ENCODE measurements around the gene ATP6V0A4. TPM values are rescaled to one million over a fixed set of nuclear protein-coding genes. Genes with fewer than 3 reads are reported as not detected.
A peak's percentile ranks its signal among the peaks of the same experiment; 100 is the strongest.

The ATP6V0A4 gene
- total RNA-seq, 1 experiment from 2014 or later: 9.1 TPM

DNA sequence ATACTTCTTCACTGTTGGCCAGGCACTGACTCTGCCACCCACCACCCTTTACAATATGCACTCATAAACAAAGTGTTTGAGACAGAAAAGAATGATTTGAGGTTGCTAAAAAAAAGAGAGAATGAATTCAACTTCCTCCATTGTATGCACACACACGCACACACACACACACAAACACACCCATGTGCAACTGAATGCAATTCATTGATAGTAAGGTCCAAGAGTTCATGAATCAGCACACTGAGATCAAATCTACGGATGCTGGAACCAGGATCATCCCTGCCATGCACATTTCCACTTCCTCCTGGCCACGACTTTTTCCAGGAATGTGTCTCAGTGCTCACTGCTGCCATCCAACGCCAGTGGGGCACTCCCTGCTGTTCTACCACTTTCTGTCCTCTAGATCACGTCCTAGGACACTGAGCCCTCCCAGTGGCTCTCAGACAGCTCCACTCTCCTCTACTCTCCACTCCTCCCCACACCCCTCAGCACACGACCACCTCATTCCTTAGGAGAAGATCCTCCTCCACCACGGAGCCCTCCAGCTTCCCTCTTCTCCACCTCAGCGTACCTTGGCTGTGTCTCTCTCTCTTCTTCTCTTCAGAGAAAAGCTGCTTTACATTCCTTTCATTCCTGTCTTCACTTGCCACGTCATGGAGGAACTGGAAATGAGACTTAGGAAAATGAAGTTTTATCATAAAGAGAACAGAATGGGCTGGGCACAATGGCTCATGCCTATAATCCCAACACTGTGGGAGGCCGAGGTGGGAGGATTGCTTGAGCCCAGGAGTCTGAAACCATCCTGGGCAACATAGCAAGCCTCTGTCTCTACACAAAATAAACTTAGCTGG lies 12.2 kb downstream of the ATP6V0A4 start:
- Histone ChIP-seq H3K9me2 (ENCODE audit: insufficient read depth) (no peaks in the 10 kb centered on the region), H3K4me3 (no peak overlapping the region), H3K4me2 (peak overlapping the region; percentile 56; the same call in 1 of the 2 replicates), H3K27me3 (ENCODE audit: insufficient read depth, low read depth) (no peaks in the 10 kb centered on the region), H3K36me3 (ENCODE audit: low read depth) (no peaks in the 10 kb centered on the region), H3K4me1 (replicated peaks; ENCODE audit: insufficient read depth) (no peaks in the 10 kb centered on the region), H3F3A (ENCODE audit: insufficient read depth, low read depth) (no peaks in the 10 kb centered on the region), H2AFZ (0 out of 2 replicates have a peak overlapping the region, but pooled peaks have one; percentile 21), H3K9me3 (ENCODE audit: insufficient read depth, low read depth) (peaks cover 10% of the 10 kb centered on the region; the same call in 1 of the 2 replicates), H3K79me2 (ENCODE audit: low read depth) (no peaks in the 10 kb centered on the region), H3K27ac (no peak overlapping the region), H4K20me1 (ENCODE audit: insufficient read depth) (no peaks in the 10 kb centered on the region)
- POLR2A ChIA-PET (ENCODE audit: unreplicated experiment): interaction anchor here (0.7 to 0.8 kb wide), 2 partner anchors 9 to 33 kb away, joined by 3 to 9 read pairs; no protein-coding TSS in a partner anchor
- TF ChIP-seq, protein P1, sequence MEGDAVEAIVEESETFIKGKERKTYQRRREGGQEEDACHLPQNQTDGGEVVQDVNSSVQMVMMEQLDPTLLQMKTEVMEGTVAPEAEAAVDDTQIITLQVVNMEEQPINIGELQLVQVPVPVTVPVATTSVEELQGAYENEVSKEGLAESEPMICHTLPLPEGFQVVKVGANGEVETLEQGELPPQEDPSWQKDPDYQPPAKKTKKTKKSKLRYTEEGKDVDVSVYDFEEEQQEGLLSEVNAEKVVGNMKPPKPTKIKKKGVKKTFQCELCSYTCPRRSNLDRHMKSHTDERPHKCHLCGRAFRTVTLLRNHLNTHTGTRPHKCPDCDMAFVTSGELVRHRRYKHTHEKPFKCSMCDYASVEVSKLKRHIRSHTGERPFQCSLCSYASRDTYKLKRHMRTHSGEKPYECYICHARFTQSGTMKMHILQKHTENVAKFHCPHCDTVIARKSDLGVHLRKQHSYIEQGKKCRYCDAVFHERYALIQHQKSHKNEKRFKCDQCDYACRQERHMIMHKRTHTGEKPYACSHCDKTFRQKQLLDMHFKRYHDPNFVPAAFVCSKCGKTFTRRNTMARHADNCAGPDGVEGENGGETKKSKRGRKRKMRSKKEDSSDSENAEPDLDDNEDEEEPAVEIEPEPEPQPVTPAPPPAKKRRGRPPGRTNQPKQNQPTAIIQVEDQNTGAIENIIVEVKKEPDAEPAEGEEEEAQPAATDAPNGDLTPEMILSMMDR (conservative IDR thresholded peaks at IDR 0.05): no peak
- TF ChIP-seq EZH2 (IDR thresholded peaks at IDR 0.05; ENCODE audit: low read depth): no peak
- CTCF ChIA-PET: no interaction called here
- peak; percentile 56 to 60 for DNase-seq
- intact Hi-C loops (cut with micrococcal nuclease; ENCODE audit: unreplicated experiment): loop anchor here (1.0 kb wide), 1 partner anchor 31 kb away; no protein-coding TSS in a partner anchor
- no TSS peak for BruUV-seq (replicated peaks)

DNA sequence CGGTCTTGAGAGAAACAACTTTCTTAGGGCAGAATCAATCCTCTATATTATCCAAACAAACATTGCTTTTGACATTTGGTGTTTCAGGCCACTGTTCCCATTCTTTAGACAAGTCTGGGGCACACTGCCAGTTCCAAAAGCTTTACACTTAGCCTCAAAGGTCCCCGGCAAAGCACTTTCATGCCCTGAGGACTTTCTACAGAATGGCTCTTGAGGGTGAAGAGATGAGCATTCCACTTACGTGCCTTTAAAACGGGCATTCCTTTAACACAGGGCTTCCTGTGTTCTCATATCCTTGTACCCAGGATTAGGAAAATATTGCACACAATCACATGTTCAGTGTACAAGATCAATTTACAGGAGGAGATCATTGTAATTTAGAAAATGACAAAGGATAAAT lies 13.3 kb downstream of the ATP6V0A4 start:
- Histone ChIP-seq H3K79me2 (ENCODE audit: low read depth) (no peaks in the 10 kb centered on the region), H3F3A (ENCODE audit: insufficient read depth, low read depth) (no peaks in the 10 kb centered on the region), H3K36me3 (ENCODE audit: low read depth) (no peaks in the 10 kb centered on the region), H3K27me3 (ENCODE audit: insufficient read depth, low read depth) (no peaks in the 10 kb centered on the region), H3K4me3 (no peak overlapping the region), H3K9me2 (ENCODE audit: insufficient read depth) (no peaks in the 10 kb centered on the region), H3K27ac (no peak overlapping the region), H3K4me1 (replicated peaks; ENCODE audit: insufficient read depth) (no peaks in the 10 kb centered on the region), H3K4me2 (no peak overlapping the region), H2AFZ (no peak overlapping the region), H4K20me1 (ENCODE audit: insufficient read depth) (no peaks in the 10 kb centered on the region), H3K9me3 (ENCODE audit: insufficient read depth, low read depth) (peaks cover 10% of the 10 kb centered on the region; the same call in 1 of the 2 replicates)
- intact Hi-C loops (cut with micrococcal nuclease; ENCODE audit: unreplicated experiment): loop anchor here (1.0 kb wide), 1 partner anchor 29 kb away; no protein-coding TSS in a partner anchor
- POLR2A ChIA-PET (ENCODE audit: unreplicated experiment): interaction anchor here (0.8 kb wide), 1 partner anchor 32 kb away, joined by 3 read pairs; no protein-coding TSS in a partner anchor
- TF ChIP-seq EZH2 (IDR thresholded peaks at IDR 0.05; ENCODE audit: low read depth): no peak
- TF ChIP-seq, protein P1 (conservative IDR thresholded peaks at IDR 0.05): no peak
- BruUV-seq (replicated peaks): TSS peak; percentile 44
- CTCF ChIA-PET: no interaction called here
- no peak for DNase-seq

DNA sequence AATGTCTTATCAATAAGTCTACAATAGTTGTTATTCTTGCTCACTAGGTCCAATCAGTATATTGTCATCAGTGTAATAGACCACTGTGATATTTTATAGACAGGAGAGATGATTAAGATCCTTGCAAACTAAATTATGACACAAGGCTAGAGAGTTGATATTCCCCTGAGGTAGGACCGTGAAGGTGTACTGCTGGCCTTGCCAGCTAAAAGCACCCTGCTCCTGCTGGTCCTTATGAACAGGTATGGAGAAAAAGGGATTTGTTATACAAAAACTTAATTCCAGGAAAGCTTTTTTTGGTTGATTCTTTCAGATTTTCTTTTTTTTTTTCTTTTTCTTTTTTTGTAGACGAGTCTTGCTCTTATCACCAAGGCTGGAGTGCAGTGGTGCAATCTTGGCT lies 17.0 kb downstream of the ATP6V0A4 start:
- H3K4me2 ChIP-seq: no peak overlapping the region
- POLR2A ChIA-PET (ENCODE audit: unreplicated experiment): interaction anchor here (0.7 kb wide), 1 partner anchor 12 kb away, joined by 8 read pairs; no protein-coding TSS in a partner anchor
- no peaks in the 10 kb centered on the region for H3K36me3 ChIP-seq (ENCODE audit: low read depth)
- no peaks in the 10 kb centered on the region for H4K20me1 ChIP-seq (ENCODE audit: insufficient read depth)
- H3K27me3 ChIP-seq (ENCODE audit: insufficient read depth, low read depth): no peaks in the 10 kb centered on the region
- no peaks in the 10 kb centered on the region for H3F3A ChIP-seq (ENCODE audit: insufficient read depth, low read depth)
- BruUV-seq (replicated peaks): no TSS peak
- CTCF ChIA-PET: no interaction called here
- no peak overlapping the region for H3K4me3 ChIP-seq
- no peak for DNase-seq
- intact Hi-C loops (cut with micrococcal nuclease; ENCODE audit: unreplicated experiment): no loop called here
- H3K9me3 ChIP-seq (ENCODE audit: insufficient read depth, low read depth): no peaks in the 10 kb centered on the region
- TF ChIP-seq EZH2 (IDR thresholded peaks at IDR 0.05; ENCODE audit: low read depth): no peak
- TF ChIP-seq, protein P1 (conservative IDR thresholded peaks at IDR 0.05): no peak
- no peak overlapping the region for H3K27ac ChIP-seq
- no peaks in the 10 kb centered on the region for H3K9me2 ChIP-seq (ENCODE audit: insufficient read depth)
- H3K4me1 ChIP-seq (replicated peaks; ENCODE audit: insufficient read depth): peaks cover 8% of the 10 kb centered on the region; the same call in 1 of the 2 replicates
- H3K79me2 ChIP-seq (ENCODE audit: low read depth): no peaks in the 10 kb centered on the region
- no peak overlapping the region for H2AFZ ChIP-seq
